ENCODE results near the gene TPPP.

GRCh38 chr5:671459-672328, 21.5 kb downstream of the TPPP start:
- no peak for TF ChIP-seq SP1 (IDR thresholded peaks at IDR 0.05)
- TF ChIP-seq BHLHE40 (IDR thresholded peaks at IDR 0.05; ENCODE audit: borderline replicate concordance): no peak
- no peak for TF ChIP-seq TARDBP (IDR thresholded peaks at IDR 0.05)
- no peak for TF ChIP-seq FOXM1 (IDR thresholded peaks at IDR 0.05; ENCODE audit: borderline replicate concordance)
- no peak for TF ChIP-seq SUZ12 (IDR thresholded peaks at IDR 0.05)
- no peak for TF ChIP-seq FOXA1 (IDR thresholded peaks at IDR 0.05)
- no peak for TF ChIP-seq PKNOX1 (IDR thresholded peaks at IDR 0.05)
- TF ChIP-seq ARNT (IDR thresholded peaks at IDR 0.05): no peak

All from HEK293T (cell line).